ENCODE results near the gene C2CD4C.

Gene C2CD4C

GRCh38 chr19:377801-378581 lies 31.0 kb downstream of the C2CD4C start:
- DNase-seq (ENCODE audit: low spot score): no peak
- TF ChIP-seq CTCF (IDR thresholded peaks at IDR 0.05; ENCODE audit: extremely low read depth, missing control alignments): no peak

GRCh38 chr19:376111-376470 lies 32.9 kb downstream of the C2CD4C start:
- DNase-seq (ENCODE audit: low spot score): no peak
- no peak for TF ChIP-seq CTCF (IDR thresholded peaks at IDR 0.05; ENCODE audit: extremely low read depth, missing control alignments)

- DNase-seq (ENCODE audit: low spot score): no peak
- no peak for TF ChIP-seq CTCF (IDR thresholded peaks at IDR 0.05; ENCODE audit: extremely low read depth, missing control alignments)
Measured at GRCh38 chr19:375395-376110, 33.4 kb downstream of the C2CD4C start.

- no peak for TF ChIP-seq CTCF (IDR thresholded peaks at IDR 0.05; ENCODE audit: extremely low read depth, missing control alignments)
- no peak for DNase-seq (ENCODE audit: low spot score)
Measured at GRCh38 chr19:374886-375235, 34.1 kb downstream of the C2CD4C start.

GRCh38 chr19:374183-374885 lies 34.6 kb downstream of the C2CD4C start:
- no peak for DNase-seq (ENCODE audit: low spot score)
- TF ChIP-seq CTCF (IDR thresholded peaks at IDR 0.05; ENCODE audit: extremely low read depth, missing control alignments): no peak

GRCh38 chr19:373391-374182 lies 35.4 kb downstream of the C2CD4C start:
- DNase-seq (ENCODE audit: low spot score): no peak
- no peak for TF ChIP-seq CTCF (IDR thresholded peaks at IDR 0.05; ENCODE audit: extremely low read depth, missing control alignments)
